DMS114 treated with DMSO at 0.1 percent for 48 hours (cell line): ENCODE results near the gene CACNA1C.

Source experiments
- DNase-seq: peaks from one replicate; lab custom pipeline; 2025; ENCODE audit not compliant: unreplicated experiment; lab: John Stamatoyannopoulos, UW

CACNA1C gene

GRCh38 chr12:2194060-2194459 lies 141.3 kb downstream of the CACNA1C start:
- no peak for DNase-seq

GRCh38 chr12:2194571-2194970 lies 141.8 kb downstream of the CACNA1C start:
- DNase-seq = no peak

GRCh38 chr12:2195085-2195484 lies 142.3 kb downstream of the CACNA1C start:
- no peak for DNase-seq

GRCh38 chr12:2198005-2198501 lies 145.3 kb downstream of the CACNA1C start:
- no peak for DNase-seq

- DNase-seq = no peak
Measured at GRCh38 chr12:2198542-2198941, 145.8 kb downstream of the CACNA1C start.

- no peak for DNase-seq
Measured at GRCh38 chr12:2205996-2206395, 153.2 kb downstream of the CACNA1C start.

- no peak for DNase-seq
Measured at GRCh38 chr12:2208837-2209635, 156.2 kb downstream of the CACNA1C start.

- no peak for DNase-seq
Measured at GRCh38 chr12:2211119-2211518, 158.3 kb downstream of the CACNA1C start.

- DNase-seq = no peak
Measured at GRCh38 chr12:2212537-2212936, 159.8 kb downstream of the CACNA1C start.

- no peak for DNase-seq
Measured at GRCh38 chr12:2212971-2213869, 160.4 kb downstream of the CACNA1C start.

- no peak for DNase-seq
Measured at GRCh38 chr12:2214411-2214810, 161.6 kb downstream of the CACNA1C start.

- no peak for DNase-seq
Measured at GRCh38 chr12:2215709-2216560, 163.1 kb downstream of the CACNA1C start.

GRCh38 chr12:2218706-2219105 lies 165.9 kb downstream of the CACNA1C start:
- no peak for DNase-seq

GRCh38 chr12:2221030-2221621 lies 168.3 kb downstream of the CACNA1C start:
- DNase-seq = no peak

- no peak for DNase-seq
Measured at GRCh38 chr12:2222691-2223090, 169.9 kb downstream of the CACNA1C start.

GRCh38 chr12:2224961-2225360 lies 172.2 kb downstream of the CACNA1C start:
- DNase-seq = no peak

- DNase-seq = no peak
Measured at GRCh38 chr12:2225696-2226095, 172.9 kb downstream of the CACNA1C start.

GRCh38 chr12:2226641-2227040 lies 173.9 kb downstream of the CACNA1C start:
- no peak for DNase-seq

- no peak for DNase-seq
Measured at GRCh38 chr12:2227360-2227759, 174.6 kb downstream of the CACNA1C start.

GRCh38 chr12:2228535-2228934 lies 175.7 kb downstream of the CACNA1C start:
- DNase-seq = no peak
